Lower leg skin (tissue), 3 donors: ENCODE data around the gene PRDX6.

Experiments used
- POLR2A ChIP-seq, 2 donors: fragments of 450-650 bp; IDR thresholded peaks; one replicate each; pipeline ENCODE4 v1.6.1; 2016 to 2017; ENCODE audit warnings: antibody characterized with exemption in 2 of 2, mild to moderate bottlenecking in 1 of 2, moderate library complexity in 1 of 2
- TF ChIP-seq, protein P1 (sequence below), 3 donors: fragments of 450-650 bp; IDR thresholded peaks; one replicate each; pipeline ENCODE4 v1.5.1; 2016; ENCODE audit warnings: antibody characterized with exemption in 3 of 3, mild to moderate bottlenecking in 3 of 3, moderate library complexity in 2 of 3

GRCh38 chr1:173507205-173507846, 30.2 kb downstream of the PRDX6 start:
- TF ChIP-seq, protein P1, sequence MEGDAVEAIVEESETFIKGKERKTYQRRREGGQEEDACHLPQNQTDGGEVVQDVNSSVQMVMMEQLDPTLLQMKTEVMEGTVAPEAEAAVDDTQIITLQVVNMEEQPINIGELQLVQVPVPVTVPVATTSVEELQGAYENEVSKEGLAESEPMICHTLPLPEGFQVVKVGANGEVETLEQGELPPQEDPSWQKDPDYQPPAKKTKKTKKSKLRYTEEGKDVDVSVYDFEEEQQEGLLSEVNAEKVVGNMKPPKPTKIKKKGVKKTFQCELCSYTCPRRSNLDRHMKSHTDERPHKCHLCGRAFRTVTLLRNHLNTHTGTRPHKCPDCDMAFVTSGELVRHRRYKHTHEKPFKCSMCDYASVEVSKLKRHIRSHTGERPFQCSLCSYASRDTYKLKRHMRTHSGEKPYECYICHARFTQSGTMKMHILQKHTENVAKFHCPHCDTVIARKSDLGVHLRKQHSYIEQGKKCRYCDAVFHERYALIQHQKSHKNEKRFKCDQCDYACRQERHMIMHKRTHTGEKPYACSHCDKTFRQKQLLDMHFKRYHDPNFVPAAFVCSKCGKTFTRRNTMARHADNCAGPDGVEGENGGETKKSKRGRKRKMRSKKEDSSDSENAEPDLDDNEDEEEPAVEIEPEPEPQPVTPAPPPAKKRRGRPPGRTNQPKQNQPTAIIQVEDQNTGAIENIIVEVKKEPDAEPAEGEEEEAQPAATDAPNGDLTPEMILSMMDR (IDR thresholded peaks at IDR 0.05) = no peak
- no peak for TF ChIP-seq POLR2A (IDR thresholded peaks at IDR 0.05)
